SK-MEL-5 (cell line): Measurements from ENCODE around the gene PLAU. TPM values are rescaled to one million over a fixed set of nuclear protein-coding genes. Genes with fewer than 3 reads are reported as not detected.
A peak's percentile ranks its signal among the peaks of the same experiment; 100 is the strongest.
"Not testable (repeated sequence)": the region's sequence is repeated elsewhere in the genome, so short reads cannot be mapped to it uniquely, and the experiment has no call there.

Experiments
- DNase-seq: peaks from one replicate; pipeline ENCODE4 v3.0.0-alpha.2; 2016; ENCODE audit warnings: low read depth, low spot score
- in situ Hi-C: cut with HindIII; loops from 2 replicates; pipeline ENCODE4 v1.10.0; 2016; ENCODE audit warnings: low sequenced_read_pairs, high pct_unique_total_duplicates, low pct_unique_long_range_greater_than_20kb
- total RNA-seq: library from RNA; depleted of rRNA; stranded (reverse); fragments of >200 nt; shearing (Covaris generic); gene quantifications from 2 replicates; pipeline ENCODE4 v1.2.3, GENCODE V29; 2014

PLAU gene
- total RNA-seq, 1 experiment from 2014 or later, result not detected

GRCh38 chr10:73908853-73909539 is 1.9 kb upstream of the PLAU start:
- in situ Hi-C loops, result no loop called here

GRCh38 chr10:73909540-73910115 is 1.3 kb upstream of the PLAU start:
- DNase-seq, result no peak
- in situ Hi-C loops, result no loop called here

More at GRCh38 chr10:73908853-73909539, 1.9 kb upstream of the PLAU start:
- DNase-seq, result peak; percentile 28

GRCh38 chr10:73910401-73910763 is 550 bp upstream of the PLAU start:
- in situ Hi-C loops, result no loop called here
- DNase-seq, result no peak

- in situ Hi-C loops, result no loop called here
- DNase-seq, result no peak
Observed at GRCh38 chr10:73911553-73912004, 647 bp downstream of the PLAU start.

GRCh38 chr10:73914036-73914435 is 3.1 kb downstream of the PLAU start:
- DNase-seq, result no peak
- in situ Hi-C loops, result no loop called here

GRCh38 chr10:73915206-73915851 is 4.4 kb downstream of the PLAU start:
- in situ Hi-C loops, result no loop called here
- DNase-seq, result no peak

- in situ Hi-C loops, result no loop called here
- DNase-seq, result no peak
Observed at GRCh38 chr10:73916761-73917470, 6.0 kb downstream of the PLAU start.

- in situ Hi-C loops, result no loop called here
- DNase-seq, result no peak
Observed at GRCh38 chr10:73917566-73918305, 6.8 kb downstream of the PLAU start.

GRCh38 chr10:73919481-73919880 is 8.5 kb downstream of the PLAU start:
- DNase-seq, in situ Hi-C loops: not testable (repeated sequence)

- DNase-seq, result no peak
- in situ Hi-C loops, result no loop called here
Observed at GRCh38 chr10:73920089-73920488, 9.2 kb downstream of the PLAU start.

- no peak for DNase-seq
- in situ Hi-C loops, result no loop called here
Observed at GRCh38 chr10:73922007-73922863, 11.3 kb downstream of the PLAU start.

GRCh38 chr10:73922864-73923133 is 11.9 kb downstream of the PLAU start:
- in situ Hi-C loops, result no loop called here
- DNase-seq, result peak; percentile 22

- in situ Hi-C loops, result no loop called here
- no peak for DNase-seq
Observed at GRCh38 chr10:73923935-73924598, 13.1 kb downstream of the PLAU start.

- DNase-seq, result no peak
Observed at GRCh38 chr10:73924935-73925334, 14.0 kb downstream of the PLAU start.

GRCh38 chr10:73925539-73925938 is 14.6 kb downstream of the PLAU start:
- in situ Hi-C loops, result no loop called here
- DNase-seq, result no peak

More at GRCh38 chr10:73924935-73925334, 14.0 kb downstream of the PLAU start:
- in situ Hi-C loops, result no loop called here

GRCh38 chr10:73926152-73926764 is 15.3 kb downstream of the PLAU start:
- no peak for DNase-seq
- in situ Hi-C loops, result no loop called here
